Stimulated activated CD8-positive, alpha-beta memory T cell treated with anti-CD3 and anti-CD28 coated beads, Interleukin-15, amount 100 ng/mL, for 48 hours (primary cell): ENCODE results near the gene ZRANB2.

Experiments used
- DNase-seq, 2 donors: peaks; one replicate each; pipeline ENCODE4 v3.0.0-alpha.2; 2020; ENCODE audit warnings: low read depth in 2 of 2

ZRANB2 gene

GRCh38 chr1:71028981-71029380 lies 51.9 kb downstream of the ZRANB2 start:
- DNase-seq: no peak

DNA sequence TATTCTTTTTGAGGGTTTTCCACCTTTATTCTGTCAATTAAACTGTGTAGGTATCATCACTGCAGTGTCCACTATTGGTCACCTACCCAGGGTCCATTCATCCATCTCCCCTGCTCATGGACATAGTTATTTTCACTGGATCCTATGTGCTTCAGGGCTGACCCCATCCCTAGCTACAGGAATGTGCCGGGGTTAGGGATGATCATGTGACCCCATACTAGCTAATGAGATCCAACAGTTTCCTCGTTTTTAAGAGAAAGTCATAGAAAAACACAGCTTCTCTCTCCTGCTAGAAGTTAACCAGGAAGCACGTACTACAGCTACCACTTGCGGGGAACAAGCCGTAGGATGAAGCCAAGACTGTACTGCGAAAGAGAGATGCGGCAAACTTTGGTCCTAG lies 52.8 kb downstream of the ZRANB2 start:
- DNase-seq: no peak

GRCh38 chr1:71026093-71026492 lies 54.7 kb downstream of the ZRANB2 start:
- no peak for DNase-seq

DNA sequence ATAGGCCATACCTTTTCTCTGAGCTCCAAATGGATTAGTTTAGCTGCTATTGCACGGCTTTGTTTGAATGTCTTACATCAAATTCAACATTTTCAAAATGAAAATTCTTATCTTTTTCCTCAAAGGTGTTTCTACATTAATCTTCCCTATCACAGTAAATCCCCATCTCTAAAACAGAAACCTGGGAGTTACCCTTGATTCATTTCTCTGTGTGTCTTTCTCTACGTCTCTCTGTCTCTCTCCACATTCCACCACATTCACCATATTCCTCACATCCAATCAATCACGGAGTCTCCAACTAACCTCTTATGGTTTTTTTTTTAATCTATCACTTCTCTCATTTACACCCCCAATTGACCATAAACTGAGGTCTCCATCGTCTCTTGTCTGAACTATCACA lies 57.3 kb downstream of the ZRANB2 start:
- DNase-seq: no peak

DNA sequence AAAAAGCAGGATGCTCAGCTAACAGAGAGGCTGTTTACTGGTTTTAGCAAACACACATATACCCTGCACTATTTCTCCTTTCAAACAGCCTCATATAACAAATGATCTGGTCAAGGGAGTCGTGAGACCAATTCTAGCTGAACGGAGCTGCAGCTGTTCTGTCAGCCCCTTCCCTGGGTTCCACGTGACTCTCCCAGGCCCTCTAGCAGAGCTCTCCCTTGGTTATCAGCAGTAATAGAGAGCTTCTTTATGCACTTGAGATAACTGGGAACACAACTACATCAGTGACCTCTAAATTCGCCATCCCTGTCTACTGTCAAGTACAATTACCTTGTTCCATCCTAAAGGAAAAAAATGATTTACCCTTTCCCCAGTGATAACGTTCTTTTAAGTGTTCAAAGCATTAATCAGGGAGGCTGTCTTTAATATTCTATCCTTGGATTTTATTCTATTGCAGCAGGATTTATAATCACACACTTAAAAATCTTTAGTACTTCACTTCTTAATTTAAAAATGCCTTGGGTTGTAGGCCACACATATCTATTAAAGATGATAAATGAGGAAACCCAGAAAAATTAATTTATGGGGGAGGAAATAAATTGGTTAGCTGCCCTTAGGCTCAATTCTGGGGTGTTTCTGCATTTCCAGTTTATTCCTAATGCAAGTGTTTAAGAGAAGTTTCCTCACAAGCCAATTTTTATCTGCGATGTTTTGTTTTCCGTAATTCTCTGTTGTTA lies 61.4 kb downstream of the ZRANB2 start:
- DNase-seq: no peak

DNA sequence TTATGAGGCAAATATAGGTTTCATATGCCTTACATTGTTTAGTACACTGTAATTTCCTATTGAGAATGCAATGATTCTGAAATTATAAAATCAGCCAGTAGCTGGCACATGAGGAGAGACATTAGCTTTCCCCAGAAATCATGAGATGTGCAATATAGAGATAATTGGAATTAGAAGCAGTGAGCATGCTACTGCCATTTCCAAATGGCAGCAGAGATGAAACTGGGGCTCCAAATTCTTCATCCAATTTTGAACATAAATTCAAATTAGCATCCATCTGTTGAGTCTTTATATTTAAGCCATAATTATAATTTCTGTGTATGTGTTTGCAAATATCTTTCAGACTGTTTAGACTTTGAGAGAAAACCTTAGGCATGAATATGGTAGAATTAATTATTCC lies 62.0 kb downstream of the ZRANB2 start:
- no peak for DNase-seq

- DNase-seq: no peak
Measured at GRCh38 chr1:71015745-71016144, 65.1 kb downstream of the ZRANB2 start.

GRCh38 chr1:71014178-71014579 lies 66.7 kb downstream of the ZRANB2 start:
- no peak for DNase-seq
